HG03175 (cell line): ENCODE data around the gene MUC22.
"Not testable (repeated sequence)": the region's sequence is repeated elsewhere in the genome, so short reads cannot be mapped to it uniquely, and the experiment has no call there.

Source experiments
- ATAC-seq: cut with Tn5 transposase; IDR thresholded peaks from one replicate; pipeline ENCODE4 v1.9.1; 2021; ENCODE audit warnings: mild to moderate bottlenecking, moderate library complexity; ENCODE audit not compliant: unreplicated experiment

MUC22 gene

GRCh38 chr6:31010393-31011060, at the start of gene MUC22:
TSS of gene MUC22 (plus strand) at chr6:31010474. CDS start at chr6:31010707, 233 bp downstream.
- no peak for ATAC-seq

GRCh38 chr6:30960907-30961673, 49.2 kb upstream of the MUC22 start:
- no peak for ATAC-seq

GRCh38 chr6:30962716-30963115, 47.6 kb upstream of the MUC22 start:
- ATAC-seq: no peak

GRCh38 chr6:30963641-30964040, 46.6 kb upstream of the MUC22 start:
- no peak for ATAC-seq

GRCh38 chr6:30964075-30964474, 46.2 kb upstream of the MUC22 start:
- no peak for ATAC-seq

GRCh38 chr6:30965140-30965601, 45.1 kb upstream of the MUC22 start:
- ATAC-seq: no peak

- ATAC-seq: no peak
Observed at GRCh38 chr6:30966154-30966553, 44.1 kb upstream of the MUC22 start.

- ATAC-seq: not testable (repeated sequence)
Observed at GRCh38 chr6:30969171-30969570, 41.1 kb upstream of the MUC22 start.

GRCh38 chr6:30970946-30971345, 39.3 kb upstream of the MUC22 start:
- ATAC-seq: no peak

- ATAC-seq: no peak
Observed at GRCh38 chr6:30972816-30973215, 37.5 kb upstream of the MUC22 start.

GRCh38 chr6:30974490-30975252, 35.6 kb upstream of the MUC22 start:
- no peak for ATAC-seq

GRCh38 chr6:30979141-30979540, 31.1 kb upstream of the MUC22 start:
- ATAC-seq: no peak

GRCh38 chr6:30979690-30980089, 30.6 kb upstream of the MUC22 start:
- no peak for ATAC-seq

- ATAC-seq: no peak
Observed at GRCh38 chr6:30981942-30982772, 28.1 kb upstream of the MUC22 start.

- ATAC-seq: no peak
Observed at GRCh38 chr6:30983439-30983838, 26.8 kb upstream of the MUC22 start, which contains the start of gene MUC21. TSS of gene MUC21 (plus strand) at chr6:30983718. CDS start at chr6:30983959, 241 bp downstream.

GRCh38 chr6:30985490-30985889, 24.8 kb upstream of the MUC22 start:
- ATAC-seq: no peak

- no peak for ATAC-seq
Observed at GRCh38 chr6:30987304-30987703, 23.0 kb upstream of the MUC22 start.

GRCh38 chr6:30988209-30988825, 22.0 kb upstream of the MUC22 start:
- no peak for ATAC-seq

- ATAC-seq: no peak
Observed at GRCh38 chr6:30990422-30991086, 19.7 kb upstream of the MUC22 start.

- ATAC-seq: no peak
Observed at GRCh38 chr6:30991891-30992290, 18.4 kb upstream of the MUC22 start.
